Loucy (cell line): ENCODE measurements around the gene LMNTD2.

Source experiments
- CTCF ChIP-seq: fragments of 200-600 bp; sonication (generic); conservative IDR thresholded peaks from 2 replicates; pipeline ENCODE4 v1.5.1; 2014; ENCODE audit warnings: mild to moderate bottlenecking, antibody characterized with exemption, low read length
- EZH2phosphoT487 ChIP-seq: fragments of 200-600 bp; IDR thresholded peaks from 2 replicates; pipeline ENCODE4 v1.6.1; 2018; ENCODE audit warnings: antibody characterized with exemption, mild to moderate bottlenecking, moderate library complexity, borderline replicate concordance

DNA sequence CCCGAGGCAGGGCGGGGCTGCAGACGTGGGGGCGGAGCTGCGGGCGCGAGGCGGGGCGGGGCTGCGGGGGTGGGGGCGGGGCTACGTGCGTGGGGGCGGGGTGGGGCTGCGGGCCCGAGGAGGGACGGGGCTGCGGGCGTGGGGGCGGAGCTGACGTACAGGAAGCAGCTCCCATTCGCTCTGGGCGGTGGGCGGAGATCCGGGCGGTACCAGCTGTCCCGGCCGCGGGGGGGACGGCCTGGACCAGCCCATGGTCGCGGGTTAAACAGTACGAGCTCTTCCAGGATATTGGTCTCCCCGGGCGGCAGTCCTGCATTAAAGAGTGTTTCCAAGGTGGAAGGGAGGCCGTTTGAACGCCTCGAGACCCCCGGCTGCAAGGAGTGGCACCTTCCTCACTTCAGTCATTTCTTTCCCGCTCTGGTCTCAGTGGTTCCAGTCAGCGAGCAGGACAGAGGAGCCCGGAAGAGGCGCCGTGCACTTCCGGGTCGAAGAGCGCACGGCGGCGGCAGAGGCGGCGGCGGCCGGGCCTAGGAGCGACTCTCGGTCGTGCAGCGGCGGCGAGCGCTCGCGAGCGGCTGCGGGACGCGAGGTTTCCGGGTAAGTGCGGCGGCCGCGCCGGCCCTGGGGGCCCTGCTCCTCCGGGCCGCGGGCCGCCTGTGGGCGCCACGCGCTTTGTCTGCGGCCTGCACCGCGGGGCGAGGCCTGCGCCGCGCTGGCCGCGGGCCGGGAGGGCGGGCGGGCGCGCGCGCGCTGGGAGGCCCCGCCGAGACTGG is 15.6 kb upstream of the LMNTD2 start, which contains the start of gene PHRF1:
- TF ChIP-seq CTCF (no peak), EZH2phosphoT487 (no peak)
